HEK293 (cell line): ENCODE results near the gene SAMD11.

ENCODE experiments used
- CTCF ChIA-PET: fragments of 350-600 bp; formaldehyde crosslinking; extraction: SDS; loops from one replicate; lab custom pipeline; 2021; ENCODE audit warnings: antibody characterized with exemption; lab: Yijun Ruan, JAX
- POLR2A ChIA-PET: fragments of 300-600 bp; formaldehyde crosslinking; extraction: SDS; loops from one replicate; lab custom pipeline; 2020; ENCODE audit warnings: antibody characterized with exemption, inconsistent platforms; lab: Yijun Ruan, JAX
- H3K27ac ChIP-seq: fragments of 200-500 bp; sonication (Bioruptor generic); 2 replicates; pipeline ENCODE4 v1.5.1; 2014; ENCODE audit warnings: low read depth, low read length, control low read depth, inconsistent platforms; ENCODE audit errors: extremely low read depth
- H3K36me3 ChIP-seq, 2 experiments: fragments of 200-500 bp in 1 of 2; sonication (Bioruptor generic) in 1 of 2; 1 replicate in 1 of 2; 2 replicates in 1 of 2; pipeline ENCODE4 v1.5.1; 2014 to 2017; ENCODE audit warnings: inconsistent platforms in 2 of 2, low read length in 2 of 2; ENCODE audit not compliant: control insufficient read depth in 2 of 2, insufficient read depth in 1 of 2
- H3K4me1 ChIP-seq: fragments of 200-500 bp; sonication (Bioruptor generic); 2 replicates; pipeline ENCODE4 v1.5.1; 2014; ENCODE audit warnings: mild to moderate bottlenecking, low read length, inconsistent platforms; ENCODE audit not compliant: control insufficient read depth, insufficient read depth
- H3K4me3 ChIP-seq: 2 replicates; pipeline ENCODE4 v1.5.1; 2011; ENCODE audit warnings: low read depth, mild to moderate bottlenecking, control low read depth, low read length, moderate library complexity
- H3K9me3 ChIP-seq: fragments of 200-500 bp; sonication (Bioruptor generic); 2 replicates; pipeline ENCODE4 v1.5.1; 2014; ENCODE audit warnings: low read depth, low read length, inconsistent platforms; ENCODE audit not compliant: control insufficient read depth, insufficient read depth
- BCL6B ChIP-seq: fragments of 450-650 bp; formaldehyde crosslinking; IDR thresholded peaks from 2 replicates; pipeline ENCODE4 v1.5.1; 2017; ENCODE audit warnings: missing biosample characterization, missing genetic modification characterization
- GLI2 ChIP-seq: fragments of 450-650 bp; formaldehyde crosslinking; IDR thresholded peaks from 2 replicates; pipeline ENCODE4; 2017; ENCODE audit warnings: missing biosample characterization, missing genetic modification characterization, low read depth, borderline replicate concordance
- GLIS2 ChIP-seq: fragments of 450-650 bp; formaldehyde crosslinking; IDR thresholded peaks from 2 replicates; pipeline ENCODE4 v1.5.1; 2016; ENCODE audit warnings: missing biosample characterization, missing genetic modification characterization
- PRDM1 ChIP-seq: fragments of 450-650 bp; formaldehyde crosslinking; IDR thresholded peaks from 2 replicates; pipeline ENCODE4; 2016; ENCODE audit warnings: missing biosample characterization, missing genetic modification characterization
- SCRT1 ChIP-seq: fragments of 450-650 bp; formaldehyde crosslinking; IDR thresholded peaks from 2 replicates; pipeline ENCODE4 v1.5.1; 2016; ENCODE audit warnings: missing biosample characterization, missing genetic modification characterization, borderline replicate concordance
- SCRT2 ChIP-seq: fragments of 450-650 bp; formaldehyde crosslinking; IDR thresholded peaks from 2 replicates; pipeline ENCODE4 v1.5.1; 2016; ENCODE audit warnings: missing biosample characterization, missing genetic modification characterization
- ZBTB20 ChIP-seq: fragments of 450-650 bp; formaldehyde crosslinking; IDR thresholded peaks from 2 replicates; pipeline ENCODE4 v1.5.1; 2016; ENCODE audit warnings: missing biosample characterization, missing genetic modification characterization
- ZBTB26 ChIP-seq: fragments of 450-650 bp; formaldehyde crosslinking; optimal IDR thresholded peaks from 2 replicates; pipeline ENCODE3; 2016; ENCODE audit warnings: missing biosample characterization, mild to moderate bottlenecking, missing genetic modification characterization
- ZFHX2 ChIP-seq: fragments of 450-650 bp; formaldehyde crosslinking; conservative IDR thresholded peaks from 2 replicates; pipeline ENCODE4 v1.5.1; 2016; ENCODE audit warnings: missing biosample characterization, missing genetic modification characterization
- ZFP69B ChIP-seq: fragments of 450-650 bp; formaldehyde crosslinking; IDR thresholded peaks from 2 replicates; pipeline ENCODE4 v1.5.1; 2016; ENCODE audit warnings: missing biosample characterization, missing genetic modification characterization
- ZIC2 ChIP-seq: fragments of 450-650 bp; formaldehyde crosslinking; IDR thresholded peaks from 2 replicates; pipeline ENCODE4 v1.5.1; 2016; ENCODE audit warnings: missing biosample characterization, missing genetic modification characterization
- ZNF133 ChIP-seq: fragments of 450-650 bp; formaldehyde crosslinking; IDR thresholded peaks from 2 replicates; pipeline ENCODE4 v1.5.1; 2016; ENCODE audit warnings: missing biosample characterization, missing genetic modification characterization
- ZNF2 ChIP-seq: fragments of 450-650 bp; formaldehyde crosslinking; IDR thresholded peaks from 2 replicates; pipeline ENCODE4 v1.5.1; 2016; ENCODE audit warnings: missing biosample characterization, missing genetic modification characterization
- ZNF239 ChIP-seq: fragments of 450-650 bp; formaldehyde crosslinking; IDR thresholded peaks from 2 replicates; pipeline ENCODE4 v1.5.1; 2016; ENCODE audit warnings: missing biosample characterization, missing genetic modification characterization
- ZNF341 ChIP-seq: fragments of 450-650 bp; formaldehyde crosslinking; IDR thresholded peaks from 2 replicates; pipeline ENCODE4; 2016; ENCODE audit warnings: low read depth, missing biosample characterization, missing genetic modification characterization
- ZNF510 ChIP-seq: fragments of 450-650 bp; formaldehyde crosslinking; IDR thresholded peaks from 2 replicates; pipeline ENCODE4 v1.5.1; 2018; ENCODE audit warnings: mild to moderate bottlenecking, missing genetic modification characterization, missing biosample characterization; ENCODE audit not compliant: insufficient replicate concordance
- ZNF521 ChIP-seq: fragments of 450-650 bp; formaldehyde crosslinking; IDR thresholded peaks from 2 replicates; pipeline ENCODE4 v1.5.1; 2017; ENCODE audit warnings: missing biosample characterization, mild to moderate bottlenecking, missing genetic modification characterization
- ZNF585B ChIP-seq: fragments of 450-650 bp; formaldehyde crosslinking; IDR thresholded peaks from 2 replicates; pipeline ENCODE4 v1.5.1; 2016; ENCODE audit warnings: missing biosample characterization, missing genetic modification characterization
- ZNF626 ChIP-seq: fragments of 450-650 bp; sonication (Bioruptor Pico); formaldehyde crosslinking; IDR thresholded peaks from 2 replicates; pipeline ENCODE4 v1.5.1; 2018; ENCODE audit warnings: missing biosample characterization, missing genetic modification characterization, inconsistent platforms
- TF ChIP-seq, protein P1 (sequence below): fragments of 450-650 bp; formaldehyde crosslinking; IDR thresholded peaks from 2 replicates; pipeline ENCODE4 v1.5.1; 2016; ENCODE audit warnings: missing biosample characterization, missing genetic modification characterization
- TF ChIP-seq, protein P2 (sequence below): fragments of 450-650 bp; formaldehyde crosslinking; IDR thresholded peaks from 2 replicates; pipeline ENCODE4 v1.5.1; 2016; ENCODE audit warnings: missing biosample characterization, missing genetic modification characterization
- TF ChIP-seq, protein P3 (sequence below): fragments of 450-650 bp; formaldehyde crosslinking; IDR thresholded peaks from 2 replicates; pipeline ENCODE4 v1.5.1; 2016; ENCODE audit warnings: missing biosample characterization, missing genetic modification characterization

Gene SAMD11

DNA sequence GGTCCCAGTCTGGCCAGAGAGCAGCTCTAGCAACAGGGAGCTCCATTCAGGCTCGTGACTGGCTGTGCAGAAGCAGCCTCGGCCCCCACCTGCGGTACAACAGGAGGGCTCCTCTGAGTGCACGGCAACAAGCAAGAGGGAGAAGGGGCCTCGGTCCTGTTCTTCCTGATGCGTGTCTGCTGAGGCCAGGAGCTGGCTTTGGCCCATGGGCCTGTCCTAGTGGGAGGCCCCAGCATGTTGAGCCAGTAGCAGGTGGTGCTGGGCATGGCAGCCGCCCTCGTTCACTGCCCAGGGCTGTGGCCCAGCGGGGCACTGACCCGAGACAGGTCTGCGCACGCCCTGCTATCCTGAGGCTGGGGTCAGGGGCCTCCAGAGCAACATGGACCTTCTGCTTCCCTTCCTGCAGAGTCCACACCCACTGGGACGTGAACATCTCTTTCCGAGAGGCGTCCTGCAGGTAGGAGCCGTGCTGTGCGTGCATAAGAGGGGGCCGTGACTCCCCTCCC lies 7.0 kb downstream of the SAMD11 start:
- Histone ChIP-seq H3K4me3 (no peak overlapping the region), H3K36me3 (peaks cover 0 to 65% of the 10 kb centered on the region in 2 experiments; a peak in 1 of 3 replicates), H3K4me1 (peaks cover 24% of the 10 kb centered on the region), H3K9me3 (no peaks in the 10 kb centered on the region), H3K27ac (peak overlapping the region; percentile 25; the same call in 1 of the 2 replicates)
- TF ChIP-seq, protein P1, sequence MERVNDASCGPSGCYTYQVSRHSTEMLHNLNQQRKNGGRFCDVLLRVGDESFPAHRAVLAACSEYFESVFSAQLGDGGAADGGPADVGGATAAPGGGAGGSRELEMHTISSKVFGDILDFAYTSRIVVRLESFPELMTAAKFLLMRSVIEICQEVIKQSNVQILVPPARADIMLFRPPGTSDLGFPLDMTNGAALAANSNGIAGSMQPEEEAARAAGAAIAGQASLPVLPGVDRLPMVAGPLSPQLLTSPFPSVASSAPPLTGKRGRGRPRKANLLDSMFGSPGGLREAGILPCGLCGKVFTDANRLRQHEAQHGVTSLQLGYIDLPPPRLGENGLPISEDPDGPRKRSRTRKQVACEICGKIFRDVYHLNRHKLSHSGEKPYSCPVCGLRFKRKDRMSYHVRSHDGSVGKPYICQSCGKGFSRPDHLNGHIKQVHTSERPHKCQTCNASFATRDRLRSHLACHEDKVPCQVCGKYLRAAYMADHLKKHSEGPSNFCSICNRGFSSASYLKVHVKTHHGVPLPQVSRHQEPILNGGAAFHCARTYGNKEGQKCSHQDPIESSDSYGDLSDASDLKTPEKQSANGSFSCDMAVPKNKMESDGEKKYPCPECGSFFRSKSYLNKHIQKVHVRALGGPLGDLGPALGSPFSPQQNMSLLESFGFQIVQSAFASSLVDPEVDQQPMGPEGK (tag by site-specific recombination): peak; percentile 43; the same call in 1 of the 2 replicates
- TF ChIP-seq SCRT2 (tag by site-specific recombination): peak; percentile 87
- no peak for TF ChIP-seq ZNF521 (tag by site-specific recombination)
- TF ChIP-seq ZBTB26 (tag by site-specific recombination): peak; percentile 7
- TF ChIP-seq ZIC2 (tag by site-specific recombination): peak; percentile 99
- TF ChIP-seq ZNF2: peak; percentile 32; the same call in 1 of the 2 replicates
- TF ChIP-seq, protein P2, sequence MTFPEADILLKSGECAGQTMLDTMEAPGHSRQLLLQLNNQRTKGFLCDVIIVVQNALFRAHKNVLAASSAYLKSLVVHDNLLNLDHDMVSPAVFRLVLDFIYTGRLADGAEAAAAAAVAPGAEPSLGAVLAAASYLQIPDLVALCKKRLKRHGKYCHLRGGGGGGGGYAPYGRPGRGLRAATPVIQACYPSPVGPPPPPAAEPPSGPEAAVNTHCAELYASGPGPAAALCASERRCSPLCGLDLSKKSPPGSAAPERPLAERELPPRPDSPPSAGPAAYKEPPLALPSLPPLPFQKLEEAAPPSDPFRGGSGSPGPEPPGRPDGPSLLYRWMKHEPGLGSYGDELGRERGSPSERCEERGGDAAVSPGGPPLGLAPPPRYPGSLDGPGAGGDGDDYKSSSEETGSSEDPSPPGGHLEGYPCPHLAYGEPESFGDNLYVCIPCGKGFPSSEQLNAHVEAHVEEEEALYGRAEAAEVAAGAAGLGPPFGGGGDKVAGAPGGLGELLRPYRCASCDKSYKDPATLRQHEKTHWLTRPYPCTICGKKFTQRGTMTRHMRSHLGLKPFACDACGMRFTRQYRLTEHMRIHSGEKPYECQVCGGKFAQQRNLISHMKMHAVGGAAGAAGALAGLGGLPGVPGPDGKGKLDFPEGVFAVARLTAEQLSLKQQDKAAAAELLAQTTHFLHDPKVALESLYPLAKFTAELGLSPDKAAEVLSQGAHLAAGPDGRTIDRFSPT (tag by site-specific recombination): 0 out of 2 replicates have a peak, but pooled peaks have one; percentile 48
- TF ChIP-seq GLIS2: peak; percentile 31; the same call in 1 of the 2 replicates
- TF ChIP-seq SCRT1 (tag by site-specific recombination): peak; percentile 86; the same call in 1 of the 2 replicates
- TF ChIP-seq ZFP69B: no peak
- TF ChIP-seq, protein P3, sequence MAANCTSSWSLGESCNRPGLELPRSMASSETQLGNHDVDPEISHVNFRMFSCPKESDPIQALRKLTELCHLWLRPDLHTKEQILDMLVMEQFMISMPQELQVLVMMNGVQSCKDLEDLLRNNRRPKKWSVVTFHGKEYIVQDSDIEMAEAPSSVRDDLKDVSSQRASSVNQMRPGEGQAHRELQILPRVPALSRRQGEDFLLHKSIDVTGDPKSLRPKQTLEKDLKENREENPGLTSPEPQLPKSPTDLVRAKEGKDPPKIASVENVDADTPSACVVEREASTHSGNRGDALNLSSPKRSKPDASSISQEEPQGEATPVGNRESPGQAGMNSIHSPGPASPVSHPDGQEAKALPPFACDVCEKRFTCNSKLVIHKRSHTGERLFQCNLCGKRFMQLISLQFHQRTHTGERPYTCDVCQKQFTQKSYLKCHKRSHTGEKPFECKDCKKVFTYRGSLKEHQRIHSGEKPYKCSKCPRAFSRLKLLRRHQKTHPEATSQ (tag by site-specific recombination): no peak
- peak; percentile 55; the same call in 1 of the 2 replicates for TF ChIP-seq ZNF341 (tag by site-specific recombination)
- ChIA-PET CTCF (interaction anchor here (1.0 to 2.7 kb wide), 5 partner anchors 8 to 25 kb away, joined by 3 to 16 read pairs (median 3); no protein-coding TSS in a partner anchor), POLR2A (interaction anchor here (0.8 to 6.5 kb wide), 6 partner anchors 11 to 45 kb away, joined by 3 to 111 read pairs (median 4); no protein-coding TSS in a partner anchor)

DNA sequence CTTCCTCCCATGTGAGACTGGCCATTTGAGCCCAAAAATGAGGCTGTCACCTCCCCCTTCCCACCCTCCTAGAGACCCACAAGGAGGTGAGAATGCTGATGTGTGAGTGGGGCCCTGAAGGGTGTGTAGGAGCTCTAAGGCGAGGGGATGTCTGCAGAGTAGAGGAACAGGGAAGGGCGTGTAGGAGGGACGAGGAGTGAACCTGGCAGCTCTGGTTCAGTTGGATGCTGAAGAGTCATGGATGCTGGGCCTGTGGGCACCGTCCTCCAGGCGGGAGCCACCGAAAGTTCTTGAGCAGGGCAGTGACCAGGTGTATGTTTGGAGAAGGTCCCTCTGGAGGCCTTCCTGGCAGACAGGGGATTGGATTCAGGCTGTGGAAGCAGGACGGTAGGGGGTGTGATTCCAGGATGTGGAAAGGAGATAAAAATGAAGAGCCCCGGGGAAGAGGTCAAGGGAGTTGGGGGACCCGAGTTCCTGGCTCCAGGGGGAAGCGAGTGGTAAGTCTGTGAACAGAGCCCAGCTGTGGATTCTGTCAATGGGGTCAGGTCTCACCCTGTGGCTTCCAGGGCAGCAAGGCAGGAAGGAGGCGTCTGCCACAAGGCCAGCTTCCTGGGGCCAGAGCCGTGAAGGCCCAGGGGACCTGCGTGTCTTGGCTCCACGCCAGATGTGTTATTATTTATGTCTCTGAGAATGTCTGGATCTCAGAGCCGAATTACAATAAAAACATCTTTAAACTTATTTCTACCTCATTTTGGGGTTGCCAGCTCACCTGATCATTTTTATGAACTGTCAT lies 7.9 kb downstream of the SAMD11 start:
- no peak overlapping the region for H3K4me3 ChIP-seq
- H3K27ac ChIP-seq: peak overlapping the region; percentile 82
- no peaks in the 10 kb centered on the region for H3K9me3 ChIP-seq
- ChIA-PET POLR2A (interaction anchor here (1.0 to 6.5 kb wide), 4 partner anchors 10 to 45 kb away, joined by 3 to 111 read pairs (median 8); no protein-coding TSS in a partner anchor), CTCF (interaction anchor here (0.6 to 2.7 kb wide), 5 partner anchors 8 to 283 kb away, joined by 3 to 16 read pairs (median 4); no protein-coding TSS in a partner anchor)
- peaks cover 0 to 58% of the 10 kb centered on the region in 2 experiments; a peak in 1 of 3 replicates for H3K36me3 ChIP-seq
- H3K4me1 ChIP-seq: peaks cover 27% of the 10 kb centered on the region
- no peak for TF ChIP-seq ZNF133 (tag by site-specific recombination)
- TF ChIP-seq ZBTB20: peak; percentile 56
- no peak for TF ChIP-seq ZNF510 (tag by site-specific recombination)
- TF ChIP-seq BCL6B (tag by site-specific recombination): no peak
- no peak for TF ChIP-seq ZNF239 (tag by site-specific recombination)
- 0 out of 2 replicates have a peak, but pooled peaks have one; percentile 11 for TF ChIP-seq ZFP69B
- TF ChIP-seq ZNF626 (tag by site-specific recombination): no peak
- TF ChIP-seq PRDM1 (tag by site-specific recombination): no peak
- peak; percentile 83 for TF ChIP-seq ZFHX2 (tag by site-specific recombination)
- TF ChIP-seq, protein P3 (tag by site-specific recombination): no peak
- TF ChIP-seq ZNF585B (tag by site-specific recombination): no peak
- no peak for TF ChIP-seq GLI2 (tag by site-specific recombination)
